Measurements from ENCODE around the gene SLBP.

The SLBP gene

GRCh38 chr4:1655081-1655480 is 57.0 kb downstream of the SLBP start:
- no peak for TF ChIP-seq CTCF (IDR thresholded peaks at IDR 0.05)

GRCh38 chr4:1654216-1654955 is 57.7 kb downstream of the SLBP start:
- no peak for TF ChIP-seq CTCF (IDR thresholded peaks at IDR 0.05)

GRCh38 chr4:1653776-1654175 is 58.3 kb downstream of the SLBP start:
- no peak for TF ChIP-seq CTCF (IDR thresholded peaks at IDR 0.05)

- TF ChIP-seq CTCF (IDR thresholded peaks at IDR 0.05): no peak
Measured at GRCh38 chr4:1652088-1652487, 60.0 kb downstream of the SLBP start.

- TF ChIP-seq CTCF (IDR thresholded peaks at IDR 0.05): no peak
Measured at GRCh38 chr4:1651609-1652008, 60.5 kb downstream of the SLBP start.

GRCh38 chr4:1648962-1649361 is 63.2 kb downstream of the SLBP start:
- no peak for TF ChIP-seq CTCF (IDR thresholded peaks at IDR 0.05)

GRCh38 chr4:1647432-1647831 is 64.7 kb downstream of the SLBP start:
- no peak for TF ChIP-seq CTCF (IDR thresholded peaks at IDR 0.05)

GRCh38 chr4:1646690-1647089 is 65.4 kb downstream of the SLBP start:
- no peak for TF ChIP-seq CTCF (IDR thresholded peaks at IDR 0.05)
